Endothelial cell of umbilical vein (primary cell): ENCODE results near the gene RGS18. TPM values are rescaled to one million over a fixed set of nuclear protein-coding genes. Genes with fewer than 3 reads are reported as not detected.
"Not testable (repeated sequence)": the region's sequence is repeated elsewhere in the genome, so short reads cannot be mapped to it uniquely, and the experiment has no call there.

ENCODE experiments used
- BruUV-seq: library from RNA; stranded (reverse); fragments of 400-500 nt; replicated peaks from 2 replicates; lab custom pipeline; 2021; lab: Mats Ljungman, UMichigan
- CTCF ChIA-PET: fragments of 300-600, 350-600 bp; sonication (Branson Sonifier 250); formaldehyde crosslinking; loops from one replicate; lab custom pipeline; 2021; ENCODE audit warnings: antibody characterized with exemption, inconsistent platforms; lab: Charles Lee
- POLR2A ChIA-PET: fragments of 300-600, 350-600 bp; sonication (Branson Sonifier 250); formaldehyde crosslinking; loops from one replicate; lab custom pipeline; 2021; ENCODE audit warnings: antibody characterized with exemption, inconsistent platforms; lab: Charles Lee
- DNase-seq: peaks from one replicate; pipeline ENCODE4 v3.0.0-alpha.2; 2011; ENCODE audit warnings: low read depth, low spot score
- FAIRE-seq: peaks from 2 replicates; lab custom pipeline; 2011; peaks lifted over from hg19 to GRCh38; lab: Jason Lieb, UNC
- H2AFZ ChIP-seq: 2 replicates; pipeline ENCODE4 v1.6.0; 2012; ENCODE audit warnings: low read depth, low read length, control low read depth, inconsistent platforms
- H3K27ac ChIP-seq: 2 replicates; pipeline ENCODE4 v1.5.1; 2011; ENCODE audit warnings: low read depth, mild to moderate bottlenecking, control low read depth, low read length, moderate library complexity; ENCODE audit not compliant: insufficient read depth
- H3K27me3 ChIP-seq, 2 experiments: 2 replicates each; pipeline versions ENCODE4 v1.6.0 to v1.6.1; 2011; ENCODE audit warnings: low read length in 2 of 2, mixed read lengths in 1 of 2; ENCODE audit not compliant: control insufficient read depth in 2 of 2, insufficient read depth in 2 of 2
- H3K36me3 ChIP-seq, 2 experiments: 2 replicates in 1 of 2; 3 replicates in 1 of 2; pipeline ENCODE4 v1.5.1; 2011; ENCODE audit warnings: low read length in 2 of 2, mild to moderate bottlenecking in 1 of 2, moderate library complexity in 1 of 2; ENCODE audit not compliant: control insufficient read depth in 2 of 2, insufficient read depth in 2 of 2; ENCODE audit errors: extremely low read depth in 1 of 2
- H3K4me1 ChIP-seq: 3 replicates; pipeline ENCODE4 v1.5.1; 2011; ENCODE audit warnings: mild to moderate bottlenecking, low read length; ENCODE audit not compliant: control insufficient read depth, insufficient read depth; ENCODE audit errors: extremely low read depth
- H3K4me2 ChIP-seq: 2 replicates; pipeline ENCODE4 v1.6.1; 2011; ENCODE audit warnings: low read length, control low read depth, mixed read lengths; ENCODE audit not compliant: insufficient read depth
- H3K4me3 ChIP-seq, 3 experiments: fragments of 200-600 bp in 1 of 3; sonication (generic), shearing (Covaris generic) in 1 of 3; replicated peaks in 1 of 3; 2 replicates each; pipeline ENCODE4 v1.5.1; 2011 to 2016; ENCODE audit warnings: control low read depth in 3 of 3, low read length in 3 of 3, mild to moderate bottlenecking in 2 of 3, inconsistent platforms in 1 of 3, low read depth in 1 of 3, moderate library complexity in 1 of 3; ENCODE audit not compliant: insufficient read depth in 1 of 3
- H3K79me2 ChIP-seq: 2 replicates; pipeline ENCODE4 v1.6.0; 2012; ENCODE audit warnings: low read length, inconsistent platforms; ENCODE audit not compliant: control insufficient read depth, insufficient read depth
- H3K9ac ChIP-seq: replicated peaks from 2 replicates; pipeline ENCODE3; 2011; ENCODE audit warnings: low read length, control low read depth; ENCODE audit not compliant: insufficient read depth; ENCODE audit errors: extremely low read depth
- H3K9me1 ChIP-seq: replicated peaks from 3 replicates; pipeline ENCODE4 v1.6.0; 2011; ENCODE audit warnings: mild to moderate bottlenecking, low read length; ENCODE audit not compliant: control insufficient read depth, insufficient read depth; ENCODE audit errors: extremely low read depth
- H3K9me3 ChIP-seq: replicated peaks from 2 replicates; pipeline ENCODE4 v1.5.1; 2012; ENCODE audit warnings: low read length, inconsistent platforms; ENCODE audit not compliant: control insufficient read depth, insufficient read depth
- H4K20me1 ChIP-seq: replicated peaks from 2 replicates; pipeline ENCODE3; 2011; ENCODE audit warnings: mild to moderate bottlenecking, low read length; ENCODE audit not compliant: control insufficient read depth, insufficient read depth; ENCODE audit errors: extremely low read depth
- CTCF ChIP-seq, 2 donors: IDR thresholded peaks; 1 replicate in 1 of 2; 2 replicates in 1 of 2; pipeline ENCODE4 v1.5.1; 2011; ENCODE audit warnings: low read length in 2 of 2, mild to moderate bottlenecking in 2 of 2, moderate library complexity in 2 of 2, control low read depth in 1 of 2, inconsistent platforms in 1 of 2, low read depth in 1 of 2; ENCODE audit not compliant: insufficient read depth in 1 of 2; ENCODE audit errors: extremely low read depth in 1 of 2
- EZH2 ChIP-seq: IDR thresholded peaks from 2 replicates; pipeline ENCODE4 v1.6.1; 2012; ENCODE audit warnings: borderline replicate concordance, low read depth, mild to moderate bottlenecking, moderate library complexity, low read length, inconsistent platforms; ENCODE audit not compliant: severe bottlenecking
- FOS ChIP-seq: IDR thresholded peaks from 2 replicates; pipeline ENCODE4 v1.6.1; 2011; ENCODE audit warnings: mild to moderate bottlenecking, low read length, moderate library complexity, borderline replicate concordance; ENCODE audit not compliant: insufficient read depth
- GATA2 ChIP-seq: IDR thresholded peaks from 2 replicates; pipeline ENCODE4 v1.7.0; 2011; ENCODE audit warnings: low read depth, mild to moderate bottlenecking, moderate library complexity, mixed read lengths, low read length; ENCODE audit not compliant: insufficient read length, insufficient read depth
- POLR2A ChIP-seq: IDR thresholded peaks from 2 replicates; pipeline ENCODE4 v1.6.1; 2012; ENCODE audit warnings: low read depth, mild to moderate bottlenecking, control low read depth, low read length
- POLR2AphosphoS5 ChIP-seq: IDR thresholded peaks from 2 replicates; pipeline ENCODE4 v1.6.1; 2012; ENCODE audit warnings: low read depth, mild to moderate bottlenecking, control low read depth, low read length, moderate library complexity; ENCODE audit not compliant: insufficient read depth
- dilution Hi-C: fragments of 300-500 bp; cut with MboI; formaldehyde crosslinking; loops from one replicate; pipeline ENCODE4 v1.15.0; 2019; ENCODE audit warnings: low sequenced_read_pairs; ENCODE audit not compliant: extremely low pct_ligation_motif_present
- intact Hi-C: fragments of 100-400 bp; cut with micrococcal nuclease; formaldehyde crosslinking; loops from one replicate; pipeline ENCODE4 v1.10.0; 2022
- polyA plus RNA-seq, 4 experiments: library from polyadenylated mRNA; depleted of rRNA in 3 of 4; stranded (reverse) in 3 of 4; unstranded in 1 of 4; fragments of >200 nt; gene quantifications; 2 replicates each; pipeline versions ENCODE4 v1.2.1 to v1.2.3, GENCODE V29; 2011 to 2012; ENCODE audit warnings: missing spikeins in 1 of 4
- total RNA-seq: library from RNA; stranded (reverse); gene quantifications from 2 replicates; pipeline ENCODE4 v1.2.3, GENCODE V29; 2021
- TF ChIP-seq, protein P1 (sequence below): IDR thresholded peaks from 2 replicates; pipeline ENCODE4 v1.6.1; 2011; ENCODE audit not compliant: insufficient read depth, insufficient read length

Gene RGS18
- total and polyA plus RNA-seq, 2 donors (not counting 3 experiments of a cell fraction or from before 2014, with no cell fraction given), result not detected

- CTCF ChIA-PET, result no interaction called here
- H3K9ac ChIP-seq, result no peak overlapping the region
- H3K27me3 ChIP-seq, result no peaks in the 10 kb centered on the region
- no peaks in the 10 kb centered on the region for H3K36me3 ChIP-seq
- DNase-seq (no peak), FAIRE-seq (no peak)
- peaks cover 11% of the 10 kb centered on the region for H3K4me1 ChIP-seq
- intact Hi-C loops (no loop called here), dilution Hi-C loops (no loop called here)
- TF ChIP-seq POLR2AphosphoS5, result no peak
- no peak for TF ChIP-seq FOS
- TF ChIP-seq EZH2, result no peak
- TF ChIP-seq, protein P1, sequence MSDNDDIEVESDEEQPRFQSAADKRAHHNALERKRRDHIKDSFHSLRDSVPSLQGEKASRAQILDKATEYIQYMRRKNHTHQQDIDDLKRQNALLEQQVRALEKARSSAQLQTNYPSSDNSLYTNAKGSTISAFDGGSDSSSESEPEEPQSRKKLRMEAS, result no peak
- TF ChIP-seq CTCF (IDR thresholded peaks at IDR 0.05; ENCODE audit: extremely low read depth in 1 of 2, insufficient read depth in 1 of 2, low read depth in 1 of 2, low read length in 2 of 2), result no peak
- no peak for TF ChIP-seq GATA2
- TF ChIP-seq POLR2A, result no peak
- no peak overlapping the region for H2AFZ ChIP-seq
- H3K27ac ChIP-seq, result no peak overlapping the region
- H3K79me2 ChIP-seq, result no peaks in the 10 kb centered on the region
- H4K20me1 ChIP-seq, result no peaks in the 10 kb centered on the region
- no peak overlapping the region for H3K4me2 ChIP-seq
- H3K9me3 ChIP-seq, result no peaks in the 10 kb centered on the region
- no peaks in the 10 kb centered on the region for H3K9me1 ChIP-seq
- POLR2A ChIA-PET, result no interaction called here
- no TSS peak for BruUV-seq
- H3K4me3 ChIP-seq, result no peak overlapping the region
Measured at GRCh38 chr1:192162376-192162775, 4.1 kb downstream of the RGS18 start.

GRCh38 chr1:192165002-192165401 lies 6.7 kb downstream of the RGS18 start:
- H3K4me1 ChIP-seq, result peaks cover 20% of the 10 kb centered on the region
- H3K79me2 ChIP-seq, CTCF ChIA-PET, H4K20me1 ChIP-seq, H3K27ac ChIP-seq, H3K27me3 ChIP-seq, H3K4me3 ChIP-seq, H3K4me2 ChIP-seq, H2AFZ ChIP-seq, POLR2A ChIA-PET, BruUV-seq, FAIRE-seq, H3K9ac ChIP-seq, DNase-seq, H3K9me1 ChIP-seq, dilution Hi-C loops, H3K9me3 ChIP-seq, H3K36me3 ChIP-seq: not testable (repeated sequence)
- intact Hi-C loops, result loop anchor here (5.0 kb wide), 1 partner anchor 148 kb away; no protein-coding TSS in a partner anchor
